Panc1 (cell line): ENCODE results near the gene IGFALS. TPM values are rescaled to one million over a fixed set of nuclear protein-coding genes. Genes with fewer than 3 reads are reported as not detected.

ENCODE experiments used
- ATAC-seq: fragments of 200-7000 bp; cut with Tn5 transposase; 2 replicates; pipeline ENCODE4 v1.9.1; 2020; ENCODE audit warnings: mild to moderate bottlenecking, moderate library complexity
- BruUV-seq: library from RNA; stranded (reverse); fragments of 400-500 nt; replicated peaks from 2 replicates; lab custom pipeline; 2021; lab: Mats Ljungman, UMichigan
- CTCF ChIA-PET: fragments of 300-600 bp; sonication (Branson Sonifier 250); formaldehyde crosslinking; loops from one replicate; lab custom pipeline; 2022; ENCODE audit warnings: antibody characterized with exemption; lab: Charles Lee
- POLR2A ChIA-PET: fragments of 300-600 bp; sonication (Branson Sonifier 250); formaldehyde crosslinking; loops from one replicate; lab custom pipeline; 2022; ENCODE audit warnings: antibody characterized with exemption; lab: Charles Lee
- DNase-seq: peaks from one replicate; pipeline ENCODE4 v3.0.0-alpha.2; 2010; ENCODE audit warnings: low read depth, low spot score
- H3K27ac ChIP-seq: 2 replicates; pipeline ENCODE4 v1.5.1; 2011; ENCODE audit warnings: mild to moderate bottlenecking, low read length, inconsistent platforms
- H3K27me3 ChIP-seq: fragments of 200-500 bp; sonication (Bioruptor generic); 2 replicates; pipeline ENCODE4 v1.6.0; 2014; ENCODE audit warnings: low read length, inconsistent platforms; ENCODE audit not compliant: control insufficient read depth, insufficient read depth
- H3K36me3 ChIP-seq: fragments of 200-500 bp; sonication (Bioruptor generic); 2 replicates; pipeline ENCODE4 v1.5.1; 2014; ENCODE audit warnings: inconsistent platforms, mild to moderate bottlenecking, low read length, moderate library complexity; ENCODE audit not compliant: control insufficient read depth, insufficient read depth
- H3K4me1 ChIP-seq: 2 replicates; pipeline ENCODE4 v1.5.1; 2011; ENCODE audit warnings: inconsistent platforms, mild to moderate bottlenecking, low read length, moderate library complexity; ENCODE audit not compliant: control insufficient read depth, insufficient read depth
- H3K4me3 ChIP-seq, 2 experiments: 2 replicates each; pipeline ENCODE4 v1.5.1; 2011 to 2012; ENCODE audit warnings: low read depth in 2 of 2, low read length in 2 of 2, mild to moderate bottlenecking in 2 of 2, inconsistent platforms in 1 of 2, moderate library complexity in 1 of 2
- H3K9me3 ChIP-seq: fragments of 200-500 bp; sonication (Bioruptor generic); 2 replicates; pipeline ENCODE4 v1.5.1; 2014; ENCODE audit warnings: low read depth, mild to moderate bottlenecking, inconsistent platforms, low read length, moderate library complexity; ENCODE audit not compliant: control insufficient read depth, insufficient read depth
- CTCF ChIP-seq: fragments of 450-650 bp; IDR thresholded peaks from 2 replicates; pipeline ENCODE4 v1.5.1; 2017; ENCODE audit warnings: mild to moderate bottlenecking
- POLR2AphosphoS5 ChIP-seq: IDR thresholded peaks from 2 replicates; pipeline ENCODE4 v1.6.1; 2012; ENCODE audit warnings: mild to moderate bottlenecking, low read depth, low read length, moderate library complexity
- SIN3A ChIP-seq: IDR thresholded peaks from 2 replicates; pipeline ENCODE4 v1.6.1; 2012; ENCODE audit warnings: low read depth, mild to moderate bottlenecking, low read length, moderate library complexity, borderline replicate concordance; ENCODE audit not compliant: insufficient read depth
- TCF7L2 ChIP-seq: IDR thresholded peaks from 2 replicates; pipeline ENCODE4 v1.6.1; 2011; ENCODE audit warnings: mild to moderate bottlenecking, low read depth, low read length, inconsistent platforms
- in situ Hi-C: cut with HindIII; loops from 2 replicates; pipeline ENCODE4 v1.10.0; 2016; ENCODE audit warnings: low sequenced_read_pairs, low pct_unique_long_range_greater_than_20kb
- intact Hi-C: fragments of 100-400 bp; cut with micrococcal nuclease; formaldehyde crosslinking; loops from one replicate; pipeline ENCODE4 v1.10.0; 2022; ENCODE audit not compliant: unreplicated experiment
- total RNA-seq: library from RNA; stranded (reverse); gene quantifications from one replicate; pipeline ENCODE4 v1.2.1, GENCODE V29; 2021; ENCODE audit not compliant: unreplicated experiment
- TF ChIP-seq, protein P1 (sequence below), 2 experiments: IDR thresholded peaks; 2 replicates each; pipeline ENCODE4 v1.6.1; 2011 to 2012; ENCODE audit warnings: low read depth in 2 of 2, control low read depth in 1 of 2, low read length in 1 of 2, mild to moderate bottlenecking in 1 of 2, moderate library complexity in 1 of 2; ENCODE audit not compliant: insufficient read depth in 1 of 2

The IGFALS gene
- total RNA-seq, 1 experiment from 2014 or later = 0.10 TPM

GRCh38 chr16:1746693-1747195 is 46.8 kb downstream of the IGFALS start:
- in situ Hi-C loops = no loop called here
- H3K4me1 ChIP-seq = no peaks in the 10 kb centered on the region
- no peaks in the 10 kb centered on the region; the same call in 1 of the 2 replicates for H3K36me3 ChIP-seq
- no peaks in the 10 kb centered on the region for H3K27me3 ChIP-seq
- no TSS peak for BruUV-seq
- no peak overlapping the region for H3K27ac ChIP-seq
- ATAC-seq (no peak), DNase-seq (no peak)
- CTCF ChIA-PET = no interaction called here
- intact Hi-C loops = no loop called here
- H3K4me3 ChIP-seq = no peak overlapping the region
- H3K9me3 ChIP-seq = no peaks in the 10 kb centered on the region
- TF ChIP-seq, protein P1, sequence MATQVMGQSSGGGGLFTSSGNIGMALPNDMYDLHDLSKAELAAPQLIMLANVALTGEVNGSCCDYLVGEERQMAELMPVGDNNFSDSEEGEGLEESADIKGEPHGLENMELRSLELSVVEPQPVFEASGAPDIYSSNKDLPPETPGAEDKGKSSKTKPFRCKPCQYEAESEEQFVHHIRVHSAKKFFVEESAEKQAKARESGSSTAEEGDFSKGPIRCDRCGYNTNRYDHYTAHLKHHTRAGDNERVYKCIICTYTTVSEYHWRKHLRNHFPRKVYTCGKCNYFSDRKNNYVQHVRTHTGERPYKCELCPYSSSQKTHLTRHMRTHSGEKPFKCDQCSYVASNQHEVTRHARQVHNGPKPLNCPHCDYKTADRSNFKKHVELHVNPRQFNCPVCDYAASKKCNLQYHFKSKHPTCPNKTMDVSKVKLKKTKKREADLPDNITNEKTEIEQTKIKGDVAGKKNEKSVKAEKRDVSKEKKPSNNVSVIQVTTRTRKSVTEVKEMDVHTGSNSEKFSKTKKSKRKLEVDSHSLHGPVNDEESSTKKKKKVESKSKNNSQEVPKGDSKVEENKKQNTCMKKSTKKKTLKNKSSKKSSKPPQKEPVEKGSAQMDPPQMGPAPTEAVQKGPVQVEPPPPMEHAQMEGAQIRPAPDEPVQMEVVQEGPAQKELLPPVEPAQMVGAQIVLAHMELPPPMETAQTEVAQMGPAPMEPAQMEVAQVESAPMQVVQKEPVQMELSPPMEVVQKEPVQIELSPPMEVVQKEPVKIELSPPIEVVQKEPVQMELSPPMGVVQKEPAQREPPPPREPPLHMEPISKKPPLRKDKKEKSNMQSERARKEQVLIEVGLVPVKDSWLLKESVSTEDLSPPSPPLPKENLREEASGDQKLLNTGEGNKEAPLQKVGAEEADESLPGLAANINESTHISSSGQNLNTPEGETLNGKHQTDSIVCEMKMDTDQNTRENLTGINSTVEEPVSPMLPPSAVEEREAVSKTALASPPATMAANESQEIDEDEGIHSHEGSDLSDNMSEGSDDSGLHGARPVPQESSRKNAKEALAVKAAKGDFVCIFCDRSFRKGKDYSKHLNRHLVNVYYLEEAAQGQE (IDR thresholded peaks at IDR 0.05; ENCODE audit: insufficient read depth in 1 of 2, low read depth in 2 of 2, low read length in 1 of 2) = no peak
- TF ChIP-seq CTCF = no peak
- no peak for TF ChIP-seq POLR2AphosphoS5
- no peak for TF ChIP-seq SIN3A
- no peak for TF ChIP-seq TCF7L2
- POLR2A ChIA-PET = no interaction called here

DNA sequence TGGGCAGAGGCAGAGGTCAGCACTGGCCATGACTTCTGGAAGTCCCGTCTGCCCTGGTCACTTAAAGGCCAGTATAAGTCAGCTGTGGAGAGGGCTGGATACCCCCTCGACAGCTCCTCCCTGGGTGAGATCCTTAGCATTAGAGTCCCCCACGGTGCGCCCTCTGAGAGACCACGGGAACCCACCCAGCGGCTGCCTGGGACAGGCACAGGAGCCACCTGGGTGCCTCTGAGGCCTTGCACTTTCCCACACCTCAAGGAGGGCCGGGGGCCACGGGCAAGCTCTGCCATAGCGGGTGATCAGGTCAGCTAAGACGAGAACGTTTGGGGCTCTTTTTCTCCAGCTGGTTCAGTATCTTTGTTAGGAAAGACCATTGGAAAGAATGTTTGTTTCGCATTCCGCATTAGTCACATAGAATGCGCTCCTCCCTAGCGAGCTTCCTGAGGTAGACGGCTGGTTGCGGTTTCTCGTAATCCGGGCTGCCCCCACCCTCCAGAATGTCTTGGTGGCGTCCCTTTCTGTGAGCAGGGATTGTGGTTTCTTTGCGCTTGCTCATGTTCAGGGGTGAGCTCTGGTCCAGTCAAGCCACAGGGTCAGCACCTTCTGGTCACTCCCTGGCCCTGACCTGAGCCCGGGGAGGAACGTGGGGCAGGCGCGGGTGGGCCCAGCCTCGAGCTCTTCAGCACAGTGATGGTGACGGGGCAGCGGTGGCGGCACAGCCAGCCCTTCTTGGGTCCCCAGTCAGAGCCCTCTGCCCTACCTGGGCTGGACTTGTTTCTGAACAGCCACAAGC is 47.4 kb downstream of the IGFALS start:
- BruUV-seq = no TSS peak
- CTCF ChIA-PET = no interaction called here
- no peak for ATAC-seq
- POLR2A ChIA-PET = interaction anchor here (0.6 kb wide), 1 partner anchor 326 kb away, joined by 3 read pairs; the partner anchor contains the start of gene UQCC4
- Histone ChIP-seq H3K4me3 (no peak overlapping the region), H3K27me3 (no peaks in the 10 kb centered on the region), H3K9me3 (no peaks in the 10 kb centered on the region), H3K27ac (no peak overlapping the region), H3K36me3 (no peaks in the 10 kb centered on the region; the same call in 1 of the 2 replicates), H3K4me1 (no peaks in the 10 kb centered on the region)
- intact Hi-C loops = no loop called here
- no peak for DNase-seq
- in situ Hi-C loops = no loop called here
- TF ChIP-seq, protein P1 (IDR thresholded peaks at IDR 0.05; ENCODE audit: insufficient read depth in 1 of 2, low read depth in 2 of 2, low read length in 1 of 2) = no peak
- no peak for TF ChIP-seq CTCF
- TF ChIP-seq TCF7L2 = no peak
- no peak for TF ChIP-seq POLR2AphosphoS5
- TF ChIP-seq SIN3A = no peak
